Mesenchymal stem cell (in vitro differentiated cells and primary cell): ENCODE results near the gene CDH5.

Experiments used
- DNase-seq: peaks from one replicate; pipeline ENCODE4 v3.0.0-alpha.2; 2013
- H2AFZ ChIP-seq: one replicate; pipeline ENCODE4 v1.6.1; 2013; ENCODE audit warnings: low read depth, mild to moderate bottlenecking, control low read depth, inconsistent platforms, low read length, moderate library complexity
- H2AK5ac ChIP-seq: 2 replicates; pipeline ENCODE4 v1.6.1; 2013; ENCODE audit warnings: low read length, moderate library complexity, mild to moderate bottlenecking, inconsistent platforms; ENCODE audit not compliant: severe bottlenecking
- H2BK120ac ChIP-seq: one replicate; pipeline ENCODE4 v1.6.1; 2013; ENCODE audit warnings: low read depth, mild to moderate bottlenecking, inconsistent platforms, low read length, moderate library complexity
- H2BK12ac ChIP-seq, 2 experiments: one replicate each; pipeline ENCODE4 v1.6.1; 2013; ENCODE audit warnings: inconsistent platforms in 2 of 2, low read length in 2 of 2, mild to moderate bottlenecking in 2 of 2, moderate library complexity in 2 of 2, control low read depth in 1 of 2
- H2BK15ac ChIP-seq: one replicate; pipeline ENCODE4 v1.6.1; 2013; ENCODE audit warnings: mild to moderate bottlenecking, low read depth, inconsistent platforms; ENCODE audit not compliant: poor library complexity, severe bottlenecking
- H2BK5ac ChIP-seq: 2 replicates; pipeline ENCODE4 v1.6.1; 2013; ENCODE audit warnings: low read depth, mild to moderate bottlenecking, low read length, control low read depth, inconsistent platforms; ENCODE audit not compliant: poor library complexity, severe bottlenecking
- H3K14ac ChIP-seq, 2 experiments: one replicate each; pipeline ENCODE4 v1.6.1; 2013; ENCODE audit warnings: inconsistent platforms in 2 of 2, low read length in 2 of 2, control low read depth in 1 of 2, mild to moderate bottlenecking in 1 of 2, moderate library complexity in 1 of 2
- H3K18ac ChIP-seq, 2 experiments: one replicate each; pipeline ENCODE4 v1.6.1; 2013; ENCODE audit warnings: inconsistent platforms in 2 of 2, low read length in 2 of 2, control low read depth in 1 of 2, low read depth in 1 of 2, mild to moderate bottlenecking in 1 of 2
- H3K23ac ChIP-seq, 2 experiments: one replicate each; pipeline ENCODE4 v1.6.1; 2013; ENCODE audit warnings: inconsistent platforms in 2 of 2, low read length in 2 of 2, mild to moderate bottlenecking in 2 of 2, moderate library complexity in 2 of 2, control low read depth in 1 of 2
- H3K27ac ChIP-seq: 2 replicates; pipeline ENCODE4 v1.5.1; 2013; ENCODE audit warnings: mild to moderate bottlenecking, moderate library complexity, low read length, control low read depth, inconsistent platforms; ENCODE audit not compliant: poor library complexity, severe bottlenecking
- H3K27me3 ChIP-seq, 2 experiments: 2 replicates each; pipeline versions ENCODE4 v1.6.1 to v1.7.0; 2013; ENCODE audit warnings: low read length in 2 of 2, mild to moderate bottlenecking in 2 of 2, moderate library complexity in 2 of 2, control low read depth in 1 of 2, inconsistent platforms in 1 of 2; ENCODE audit not compliant: control insufficient read depth in 1 of 2, insufficient read depth in 1 of 2
- H3K36me3 ChIP-seq, 2 experiments: 2 replicates each; pipeline versions ENCODE4 v1.6.1 to v1.7.0; 2013; ENCODE audit warnings: low read length in 2 of 2, control low read depth in 1 of 2, inconsistent platforms in 1 of 2, low read depth in 1 of 2, mild to moderate bottlenecking in 1 of 2; ENCODE audit not compliant: insufficient read depth in 2 of 2, control insufficient read depth in 1 of 2
- H3K4ac ChIP-seq, 2 experiments: one replicate each; pipeline ENCODE4 v1.6.1; 2013; ENCODE audit warnings: inconsistent platforms in 2 of 2, low read length in 2 of 2, mild to moderate bottlenecking in 2 of 2, moderate library complexity in 2 of 2, control low read depth in 1 of 2, low read depth in 1 of 2
- H3K4me1 ChIP-seq: 2 replicates; pipeline ENCODE4 v1.6.1; 2013; ENCODE audit warnings: low read depth, low read length, control low read depth; ENCODE audit not compliant: control insufficient read depth, insufficient read depth
- H3K4me2 ChIP-seq: 2 replicates; pipeline ENCODE4 v1.6.1; 2013; ENCODE audit warnings: low read length, mild to moderate bottlenecking, inconsistent platforms; ENCODE audit not compliant: poor library complexity, severe bottlenecking
- H3K4me3 ChIP-seq, 2 experiments: 2 replicates each; pipeline versions ENCODE4 v1.5.1 to v1.7.0; 2013; ENCODE audit warnings: low read length in 2 of 2, mild to moderate bottlenecking in 2 of 2, control low read depth in 1 of 2, low read depth in 1 of 2; ENCODE audit not compliant: insufficient read depth in 1 of 2
- H3K79me1 ChIP-seq: replicated peaks from 2 replicates; pipeline ENCODE4 v1.6.1; 2013; ENCODE audit warnings: mild to moderate bottlenecking, control low read depth, low read length, inconsistent platforms; ENCODE audit not compliant: poor library complexity, severe bottlenecking
- H3K9ac ChIP-seq: 2 replicates; pipeline ENCODE4 v1.7.0; 2013; ENCODE audit warnings: mild to moderate bottlenecking, low read length, moderate library complexity
- H3K9me3 ChIP-seq: 2 replicates; pipeline ENCODE4 v1.7.0; 2013; ENCODE audit warnings: mild to moderate bottlenecking, low read length; ENCODE audit not compliant: control insufficient read depth
- H4K8ac ChIP-seq: one replicate; pipeline ENCODE4 v1.6.1; 2013; ENCODE audit warnings: inconsistent platforms, mild to moderate bottlenecking, low read length, moderate library complexity
- H4K91ac ChIP-seq: one replicate; pipeline ENCODE4 v1.6.1; 2013; ENCODE audit warnings: mild to moderate bottlenecking, low read length, inconsistent platforms
- WGBS: methylation state at CpG from one replicate; pipeline ENCODE4 v1.1.7; 2013; ENCODE audit warnings: mixed read lengths; 5-methylcytosine and 5-hydroxymethylcytosine counted together

Gene CDH5

DNA sequence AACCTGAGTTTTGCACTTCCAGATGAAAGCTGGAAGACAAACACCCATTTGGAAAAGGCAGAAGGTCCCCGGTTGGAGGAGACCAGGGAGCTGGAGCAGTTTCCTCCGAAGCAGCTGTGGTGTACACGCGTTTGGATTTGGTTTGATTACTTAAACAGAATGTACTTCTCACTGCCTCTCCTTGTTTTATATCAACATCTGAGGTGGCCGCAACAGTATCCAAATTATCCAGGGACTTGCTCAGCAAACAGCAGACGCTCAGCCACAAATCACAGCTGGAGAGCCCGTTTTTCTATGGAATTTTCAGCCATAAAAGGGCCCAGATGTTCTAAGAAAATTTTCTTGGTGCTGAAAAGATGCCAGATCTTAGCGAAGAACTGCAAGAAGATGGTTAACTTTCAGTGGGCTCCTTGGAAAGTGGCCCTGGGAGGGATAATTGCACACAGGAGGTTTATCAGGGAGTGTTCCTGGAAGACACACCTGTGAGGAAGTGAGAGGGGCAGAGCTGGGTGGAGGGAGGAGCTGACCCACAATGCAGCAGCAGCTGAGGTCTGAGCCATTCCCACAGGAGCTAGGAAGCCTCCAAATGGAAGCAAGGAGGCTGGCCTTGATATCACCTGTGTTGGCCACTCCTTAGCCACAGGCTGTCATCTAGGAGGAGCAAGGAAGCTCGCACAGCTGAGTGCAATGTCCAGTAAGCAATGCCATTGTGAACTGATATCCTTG lies 28.9 kb upstream of the CDH5 start:
- Histone ChIP-seq H3K14ac (no peak overlapping the region), H2BK5ac (no peak overlapping the region), H3K18ac (no peak overlapping the region), H3K4me2 (no peak overlapping the region), H3K4me1 (peaks cover 3% of the 10 kb centered on the region), H3K27me3 (peaks cover 41 to 69% of the 10 kb centered on the region in 2 experiments), H3K9ac (no peak overlapping the region), H3K4ac (no peak overlapping the region), H4K8ac (no peak overlapping the region), H3K27ac (no peak overlapping the region), H3K79me1 (no peaks in the 10 kb centered on the region), H2AK5ac (no peak overlapping the region), H2BK120ac (no peak overlapping the region), H4K91ac (no peak overlapping the region), H3K9me3 (peaks cover 11% of the 10 kb centered on the region), H3K36me3 (no peaks in the 10 kb centered on the region), H3K4me3 (no peak overlapping the region), H2BK15ac (no peak overlapping the region), H2BK12ac (no peak overlapping the region), H2AFZ (no peak overlapping the region), H3K23ac (no peak overlapping the region)
- no peak for DNase-seq
- WGBS: 86% methylated on average over 9 of the region's 9 CpGs

GRCh38 chr16:66342294-66342900 lies 24.1 kb upstream of the CDH5 start:
- H3K4me3 ChIP-seq: no peak overlapping the region

GRCh38 chr16:66344533-66345145 lies 21.9 kb upstream of the CDH5 start:
- no peak overlapping the region for H3K14ac ChIP-seq
- no peaks in the 10 kb centered on the region for H3K4me1 ChIP-seq
- no peak overlapping the region for H2AFZ ChIP-seq
- no peaks in the 10 kb centered on the region for H3K36me3 ChIP-seq
- H3K9ac ChIP-seq: no peak overlapping the region
- H3K23ac ChIP-seq: no peak overlapping the region
- H4K8ac ChIP-seq: no peak overlapping the region
- H2BK15ac ChIP-seq: no peak overlapping the region
- no peak overlapping the region for H2BK120ac ChIP-seq
- H3K18ac ChIP-seq: no peak overlapping the region
- no peak overlapping the region for H3K4me2 ChIP-seq
- H3K9me3 ChIP-seq: no peaks in the 10 kb centered on the region
- H3K4me3 ChIP-seq: no peak overlapping the region
- H3K4ac ChIP-seq: no peak overlapping the region
- H2BK5ac ChIP-seq: no peak overlapping the region
- no peak overlapping the region for H4K91ac ChIP-seq
- no peak overlapping the region for H3K27ac ChIP-seq
- peaks cover 45 to 74% of the 10 kb centered on the region in 2 experiments for H3K27me3 ChIP-seq
- H2AK5ac ChIP-seq: no peak overlapping the region
- H2BK12ac ChIP-seq: no peak overlapping the region
- 75% methylated on average over 12 of the region's 14 CpGs for WGBS
- peak; percentile 44 for DNase-seq
- no peaks in the 10 kb centered on the region for H3K79me1 ChIP-seq

More at GRCh38 chr16:66342294-66342900, 24.1 kb upstream of the CDH5 start:
- H2BK5ac ChIP-seq: no peak overlapping the region
- no peaks in the 10 kb centered on the region for H3K36me3 ChIP-seq
- H3K9ac ChIP-seq: no peak overlapping the region
- peaks cover 43 to 69% of the 10 kb centered on the region in 2 experiments for H3K27me3 ChIP-seq
- H4K91ac ChIP-seq: no peak overlapping the region
- WGBS: 54% methylated on average over 6 of the region's 9 CpGs
- no peak overlapping the region for H2BK15ac ChIP-seq
- no peaks in the 10 kb centered on the region for H3K79me1 ChIP-seq
- H4K8ac ChIP-seq: no peak overlapping the region
- no peak overlapping the region for H3K23ac ChIP-seq
- no peak overlapping the region for H3K4ac ChIP-seq
- H3K27ac ChIP-seq: no peak overlapping the region
- H2AK5ac ChIP-seq: no peak overlapping the region
- H3K14ac ChIP-seq: no peak overlapping the region
- no peak overlapping the region for H2BK12ac ChIP-seq
- peak; percentile 18 for DNase-seq
- H3K9me3 ChIP-seq: no peaks in the 10 kb centered on the region
- H2BK120ac ChIP-seq: no peak overlapping the region
- H3K4me1 ChIP-seq: no peaks in the 10 kb centered on the region
- H3K4me2 ChIP-seq: no peak overlapping the region
- no peak overlapping the region for H3K18ac ChIP-seq
- no peak overlapping the region for H2AFZ ChIP-seq

- Histone ChIP-seq H3K4me1 (no peaks in the 10 kb centered on the region), H3K9ac (no peak overlapping the region), H3K18ac (no peak overlapping the region), H3K27me3 (peaks cover 53 to 87% of the 10 kb centered on the region in 2 experiments), H2BK120ac (no peak overlapping the region), H4K8ac (no peak overlapping the region), H3K9me3 (no peaks in the 10 kb centered on the region), H3K4me2 (no peak overlapping the region), H2BK15ac (no peak overlapping the region), H2AK5ac (no peak overlapping the region), H2AFZ (no peak overlapping the region), H2BK12ac (no peak overlapping the region), H3K23ac (no peak overlapping the region), H3K14ac (no peak overlapping the region), H4K91ac (no peak overlapping the region), H3K4me3 (no peak overlapping the region), H3K36me3 (no peaks in the 10 kb centered on the region), H2BK5ac (no peak overlapping the region), H3K79me1 (no peaks in the 10 kb centered on the region), H3K4ac (no peak overlapping the region), H3K27ac (no peak overlapping the region)
- DNase-seq: no peak
- 100% methylated on average over 2 of the region's 2 CpGs for WGBS
These were observed 20.3 kb upstream of the CDH5 start for GRCh38 chr16:66346221-66346620.
